HEK293 (cell line): ENCODE data around the gene PRR11.
A peak's percentile ranks its signal among the peaks of the same experiment; 100 is the strongest.
"Not testable (repeated sequence)": the region's sequence is repeated elsewhere in the genome, so short reads cannot be mapped to it uniquely, and the experiment has no call there.

Experiments
- CTCF ChIA-PET: fragments of 350-600 bp; formaldehyde crosslinking; extraction: SDS; loops from one replicate; lab custom pipeline; 2021; ENCODE audit warnings: antibody characterized with exemption; lab: Yijun Ruan, JAX
- POLR2A ChIA-PET: fragments of 300-600 bp; formaldehyde crosslinking; extraction: SDS; loops from one replicate; lab custom pipeline; 2020; ENCODE audit warnings: antibody characterized with exemption, inconsistent platforms; lab: Yijun Ruan, JAX
- H3K27ac ChIP-seq: fragments of 200-500 bp; sonication (Bioruptor generic); 2 replicates; pipeline ENCODE4 v1.5.1; 2014; ENCODE audit warnings: low read depth, low read length, control low read depth, inconsistent platforms; ENCODE audit errors: extremely low read depth
- H3K36me3 ChIP-seq, 2 experiments: fragments of 200-500 bp in 1 of 2; sonication (Bioruptor generic) in 1 of 2; 1 replicate in 1 of 2; 2 replicates in 1 of 2; pipeline ENCODE4 v1.5.1; 2014 to 2017; ENCODE audit warnings: inconsistent platforms in 2 of 2, low read length in 2 of 2; ENCODE audit not compliant: control insufficient read depth in 2 of 2, insufficient read depth in 1 of 2
- H3K4me1 ChIP-seq: fragments of 200-500 bp; sonication (Bioruptor generic); 2 replicates; pipeline ENCODE4 v1.5.1; 2014; ENCODE audit warnings: mild to moderate bottlenecking, low read length, inconsistent platforms; ENCODE audit not compliant: control insufficient read depth, insufficient read depth
- H3K4me3 ChIP-seq: 2 replicates; pipeline ENCODE4 v1.5.1; 2011; ENCODE audit warnings: low read depth, mild to moderate bottlenecking, control low read depth, low read length, moderate library complexity
- H3K9me3 ChIP-seq: fragments of 200-500 bp; sonication (Bioruptor generic); 2 replicates; pipeline ENCODE4 v1.5.1; 2014; ENCODE audit warnings: low read depth, low read length, inconsistent platforms; ENCODE audit not compliant: control insufficient read depth, insufficient read depth
- GLIS1 ChIP-seq: fragments of 450-650 bp; formaldehyde crosslinking; IDR thresholded peaks from 2 replicates; pipeline ENCODE4 v1.5.1; 2016; ENCODE audit warnings: missing biosample characterization, missing genetic modification characterization
- KLF16 ChIP-seq: fragments of 450-650 bp; formaldehyde crosslinking; IDR thresholded peaks from 2 replicates; pipeline ENCODE4 v1.5.1; 2017; ENCODE audit warnings: missing biosample characterization, missing genetic modification characterization
- KLF7 ChIP-seq: fragments of 450-650 bp; formaldehyde crosslinking; IDR thresholded peaks from 2 replicates; pipeline ENCODE4 v1.5.1; 2016; ENCODE audit warnings: missing biosample characterization, missing genetic modification characterization, borderline replicate concordance
- OVOL3 ChIP-seq: fragments of 450-650 bp; formaldehyde crosslinking; IDR thresholded peaks from 2 replicates; pipeline ENCODE4 v1.5.1; 2016; ENCODE audit warnings: missing biosample characterization, missing genetic modification characterization
- ZBTB17 ChIP-seq: fragments of 450-650 bp; formaldehyde crosslinking; IDR thresholded peaks from 2 replicates; pipeline ENCODE4 v1.5.1; 2016; ENCODE audit warnings: missing biosample characterization, missing genetic modification characterization
- ZFP41 ChIP-seq: fragments of 450-650 bp; formaldehyde crosslinking; IDR thresholded peaks from 2 replicates; pipeline ENCODE4 v1.5.1; 2016; ENCODE audit warnings: missing biosample characterization, missing genetic modification characterization, borderline replicate concordance
- ZFP69B ChIP-seq: fragments of 450-650 bp; formaldehyde crosslinking; IDR thresholded peaks from 2 replicates; pipeline ENCODE4 v1.5.1; 2016; ENCODE audit warnings: missing biosample characterization, missing genetic modification characterization
- ZNF121 ChIP-seq: fragments of 450-650 bp; formaldehyde crosslinking; IDR thresholded peaks from 2 replicates; pipeline ENCODE4 v1.5.1; 2016; ENCODE audit warnings: missing biosample characterization, missing genetic modification characterization
- ZNF174 ChIP-seq: fragments of 450-650 bp; formaldehyde crosslinking; IDR thresholded peaks from 2 replicates; pipeline ENCODE4 v1.5.0; 2017; ENCODE audit warnings: missing biosample characterization, mild to moderate bottlenecking, missing genetic modification characterization
- ZNF214 ChIP-seq: fragments of 450-650 bp; formaldehyde crosslinking; IDR thresholded peaks from 2 replicates; pipeline ENCODE4 v1.5.1; 2017; ENCODE audit warnings: missing biosample characterization, mild to moderate bottlenecking, missing genetic modification characterization, borderline replicate concordance
- ZNF221 ChIP-seq: fragments of 450-650 bp; formaldehyde crosslinking; IDR thresholded peaks from 2 replicates; pipeline ENCODE4 v1.5.1; 2017; ENCODE audit warnings: missing biosample characterization, missing genetic modification characterization, borderline replicate concordance
- ZNF548 ChIP-seq: fragments of 450-650 bp; formaldehyde crosslinking; IDR thresholded peaks from 2 replicates; pipeline ENCODE4 v1.5.1; 2016; ENCODE audit warnings: missing biosample characterization, missing genetic modification characterization
- ZNF623 ChIP-seq: fragments of 450-650 bp; formaldehyde crosslinking; IDR thresholded peaks from 2 replicates; pipeline ENCODE4 v1.5.1; 2016; ENCODE audit warnings: missing biosample characterization, missing genetic modification characterization
- ZNF830 ChIP-seq: fragments of 450-650 bp; IDR thresholded peaks from 2 replicates; pipeline ENCODE4 v1.5.0; 2018; ENCODE audit warnings: missing biosample characterization, missing genetic modification characterization, low read depth, mild to moderate bottlenecking, moderate library complexity
- ZSCAN23 ChIP-seq: fragments of 450-650 bp; formaldehyde crosslinking; IDR thresholded peaks from 2 replicates; pipeline ENCODE4 v1.5.1; 2016; ENCODE audit warnings: missing biosample characterization, missing genetic modification characterization
- TF ChIP-seq, protein P1 (sequence below): fragments of 450-650 bp; formaldehyde crosslinking; IDR thresholded peaks from 2 replicates; pipeline ENCODE4 v1.5.1; 2016; ENCODE audit warnings: missing biosample characterization, missing genetic modification characterization
- TF ChIP-seq, protein P2 (sequence below): fragments of 450-650 bp; formaldehyde crosslinking; IDR thresholded peaks from 2 replicates; pipeline ENCODE4 v1.5.1; 2016; ENCODE audit warnings: missing biosample characterization, missing genetic modification characterization
- TF ChIP-seq, protein P3 (sequence below): fragments of 450-650 bp; formaldehyde crosslinking; IDR thresholded peaks from 2 replicates; pipeline ENCODE4 v1.5.1; 2017; ENCODE audit warnings: missing biosample characterization, missing genetic modification characterization
- TF ChIP-seq, protein P4 (sequence below): fragments of 450-650 bp; formaldehyde crosslinking; IDR thresholded peaks from 2 replicates; pipeline ENCODE4 v1.5.1; 2016; ENCODE audit warnings: missing biosample characterization, missing genetic modification characterization

The PRR11 gene

DNA sequence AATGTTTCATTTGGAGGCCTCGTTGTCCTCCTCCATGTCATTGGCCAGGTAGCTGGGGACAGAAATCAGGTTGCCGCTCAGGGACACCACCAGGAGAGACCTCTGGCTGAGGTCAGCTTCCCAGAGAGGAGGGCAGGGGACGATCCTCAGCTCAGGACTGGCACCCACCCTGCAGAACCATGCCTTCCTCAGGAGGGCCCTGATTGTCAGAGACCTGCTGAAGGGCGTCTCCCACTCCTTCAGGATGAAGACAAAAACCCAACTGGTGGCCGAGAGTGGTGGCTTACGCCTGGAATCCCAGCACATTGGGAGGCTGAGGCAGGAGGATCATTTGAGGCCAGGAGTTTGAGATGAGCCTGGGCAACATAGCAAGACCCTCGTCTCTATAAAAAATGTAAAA lies 19.5 kb downstream of the PRR11 start:
- Histone ChIP-seq H3K36me3 (peaks cover 21 to 43% of the 10 kb centered on the region in 2 experiments), H3K4me3 (no peak overlapping the region), H3K9me3 (no peaks in the 10 kb centered on the region), H3K4me1 (no peaks in the 10 kb centered on the region), H3K27ac (no peak overlapping the region)
- 0 out of 2 replicates have a peak, but pooled peaks have one; percentile 36 for TF ChIP-seq ZNF121 (tag by site-specific recombination)
- no peak for TF ChIP-seq ZNF830 (tag by site-specific recombination)
- no peak for TF ChIP-seq ZNF174 (tag by site-specific recombination)
- CTCF ChIA-PET: interaction anchor here (0.6 kb wide), 2 partner anchors 17 to 32 kb away, joined by 3 read pairs; no protein-coding TSS in a partner anchor
- POLR2A ChIA-PET: no interaction called here

DNA sequence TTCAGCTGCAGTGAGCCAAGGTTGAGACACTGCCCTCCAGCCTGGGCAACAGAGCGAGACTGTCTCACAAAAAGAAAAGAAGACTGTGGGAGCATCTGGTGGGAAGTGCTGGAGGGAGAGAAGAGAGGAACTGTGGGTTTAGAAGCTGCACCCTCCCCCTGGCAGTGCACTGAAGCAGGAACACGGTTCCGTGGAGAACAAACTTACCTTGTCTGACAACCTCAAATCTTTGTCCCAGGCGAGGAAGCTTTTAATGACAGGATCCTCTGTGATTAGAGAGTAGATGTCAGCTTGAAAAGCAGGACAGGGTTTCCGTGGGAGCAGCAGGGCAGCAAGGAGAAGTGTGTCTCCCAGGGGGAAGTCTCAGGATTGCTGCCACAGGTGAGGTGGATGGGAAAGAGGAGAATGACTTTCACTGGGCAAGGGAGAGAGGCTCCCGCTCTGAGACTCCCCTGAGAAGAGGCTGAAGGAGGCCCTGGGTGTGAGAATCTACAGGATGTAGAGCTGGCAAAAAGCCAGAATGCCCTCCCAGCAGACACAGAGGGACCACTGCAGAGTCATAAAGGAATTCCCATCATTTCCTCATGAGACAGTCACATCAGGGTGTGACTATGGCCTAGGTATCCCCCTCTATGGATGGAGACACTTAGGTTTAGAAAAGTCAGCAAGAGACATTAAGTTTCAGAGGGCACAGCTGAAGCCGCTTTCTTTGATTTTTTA lies 22.9 kb downstream of the PRR11 start:
- H3K4me3 ChIP-seq: no peak overlapping the region
- H3K27ac ChIP-seq: no peak overlapping the region
- CTCF ChIA-PET: interaction anchor here (0.6 kb wide), 1 partner anchor 263 kb away, joined by 3 read pairs; no protein-coding TSS in a partner anchor
- H3K36me3 ChIP-seq: peaks cover 16 to 22% of the 10 kb centered on the region in 2 experiments
- H3K9me3 ChIP-seq: no peaks in the 10 kb centered on the region
- 0 out of 2 replicates have a peak, but pooled peaks have one; percentile 11 for TF ChIP-seq GLIS1 (tag by site-specific recombination)
- TF ChIP-seq ZFP41 (tag by site-specific recombination): no peak
- TF ChIP-seq, all 188 proteins: peak for 1
- no peaks in the 10 kb centered on the region for H3K4me1 ChIP-seq
- POLR2A ChIA-PET: interaction anchor here (0.7 kb wide), 2 partner anchors 23 to 36 kb away, joined by 3 read pairs; partner anchors contain the start of genes PRR11 and SKA2

DNA sequence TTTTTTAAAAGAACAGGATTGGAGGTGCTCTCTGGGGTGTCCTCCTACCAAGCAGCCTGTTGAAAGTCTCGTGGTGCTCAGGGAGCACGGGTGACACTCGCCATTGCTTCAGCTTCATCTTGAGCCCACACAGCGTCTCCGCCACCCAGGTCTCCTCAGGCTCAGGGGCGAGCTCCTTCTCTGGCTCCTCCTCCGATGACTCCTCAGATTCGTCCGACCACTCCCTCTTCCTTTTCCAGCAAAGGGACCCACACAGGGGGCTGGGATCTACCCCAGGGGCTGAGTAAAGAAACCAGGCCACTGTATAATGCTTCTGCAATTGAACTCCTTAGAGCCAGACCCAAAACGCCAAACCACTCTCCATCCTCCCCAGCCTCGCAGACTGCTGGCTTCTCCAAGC lies 24.1 kb downstream of the PRR11 start:
- H3K27ac ChIP-seq, H3K4me1 ChIP-seq, CTCF ChIA-PET, H3K4me3 ChIP-seq, H3K9me3 ChIP-seq: not testable (repeated sequence)
- POLR2A ChIA-PET: interaction anchor here (0.6 kb wide), 1 partner anchor 995 kb away, joined by 3 read pairs; no protein-coding TSS in a partner anchor
- peaks cover 11 to 17% of the 10 kb centered on the region in 2 experiments for H3K36me3 ChIP-seq

DNA sequence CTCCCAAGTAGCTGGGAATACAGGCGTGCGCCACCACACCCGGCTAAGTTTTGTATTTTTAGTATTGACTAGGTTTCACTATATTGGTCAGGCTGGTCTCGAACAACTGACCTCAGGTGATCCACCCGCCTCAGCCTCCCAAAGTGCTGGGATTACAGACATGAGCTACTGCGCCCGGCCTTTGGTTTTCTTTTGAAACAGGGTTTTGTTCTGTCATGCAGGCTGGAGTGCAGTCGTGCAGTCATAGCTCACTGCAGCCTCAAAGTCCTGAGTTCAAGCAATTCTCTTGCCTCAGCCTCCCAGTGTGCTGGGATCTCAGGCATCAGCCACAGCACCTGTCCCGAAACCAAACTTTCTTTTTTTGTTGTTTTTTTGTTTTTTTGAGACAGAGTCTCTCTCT lies 25.1 kb downstream of the PRR11 start:
- H3K9me3 ChIP-seq: no peaks in the 10 kb centered on the region
- H3K4me1 ChIP-seq: no peaks in the 10 kb centered on the region
- CTCF ChIA-PET: no interaction called here
- no peak overlapping the region for H3K27ac ChIP-seq
- H3K4me3 ChIP-seq: no peak overlapping the region
- peaks cover 21 to 24% of the 10 kb centered on the region in 2 experiments for H3K36me3 ChIP-seq
- POLR2A ChIA-PET: no interaction called here
- no peak for TF ChIP-seq ZNF214 (tag by site-specific recombination)
- no peak for TF ChIP-seq KLF7 (tag by site-specific recombination)
- no peak for TF ChIP-seq ZNF623 (tag by site-specific recombination)
- TF ChIP-seq, protein P1, sequence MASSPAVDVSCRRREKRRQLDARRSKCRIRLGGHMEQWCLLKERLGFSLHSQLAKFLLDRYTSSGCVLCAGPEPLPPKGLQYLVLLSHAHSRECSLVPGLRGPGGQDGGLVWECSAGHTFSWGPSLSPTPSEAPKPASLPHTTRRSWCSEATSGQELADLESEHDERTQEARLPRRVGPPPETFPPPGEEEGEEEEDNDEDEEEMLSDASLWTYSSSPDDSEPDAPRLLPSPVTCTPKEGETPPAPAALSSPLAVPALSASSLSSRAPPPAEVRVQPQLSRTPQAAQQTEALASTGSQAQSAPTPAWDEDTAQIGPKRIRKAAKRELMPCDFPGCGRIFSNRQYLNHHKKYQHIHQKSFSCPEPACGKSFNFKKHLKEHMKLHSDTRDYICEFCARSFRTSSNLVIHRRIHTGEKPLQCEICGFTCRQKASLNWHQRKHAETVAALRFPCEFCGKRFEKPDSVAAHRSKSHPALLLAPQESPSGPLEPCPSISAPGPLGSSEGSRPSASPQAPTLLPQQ: no peak
- no peak for TF ChIP-seq ZSCAN23 (tag by site-specific recombination)
- no peak for TF ChIP-seq ZNF548
- no peak for TF ChIP-seq OVOL3
- no peak for TF ChIP-seq KLF16 (tag by site-specific recombination)
- TF ChIP-seq, protein P2, sequence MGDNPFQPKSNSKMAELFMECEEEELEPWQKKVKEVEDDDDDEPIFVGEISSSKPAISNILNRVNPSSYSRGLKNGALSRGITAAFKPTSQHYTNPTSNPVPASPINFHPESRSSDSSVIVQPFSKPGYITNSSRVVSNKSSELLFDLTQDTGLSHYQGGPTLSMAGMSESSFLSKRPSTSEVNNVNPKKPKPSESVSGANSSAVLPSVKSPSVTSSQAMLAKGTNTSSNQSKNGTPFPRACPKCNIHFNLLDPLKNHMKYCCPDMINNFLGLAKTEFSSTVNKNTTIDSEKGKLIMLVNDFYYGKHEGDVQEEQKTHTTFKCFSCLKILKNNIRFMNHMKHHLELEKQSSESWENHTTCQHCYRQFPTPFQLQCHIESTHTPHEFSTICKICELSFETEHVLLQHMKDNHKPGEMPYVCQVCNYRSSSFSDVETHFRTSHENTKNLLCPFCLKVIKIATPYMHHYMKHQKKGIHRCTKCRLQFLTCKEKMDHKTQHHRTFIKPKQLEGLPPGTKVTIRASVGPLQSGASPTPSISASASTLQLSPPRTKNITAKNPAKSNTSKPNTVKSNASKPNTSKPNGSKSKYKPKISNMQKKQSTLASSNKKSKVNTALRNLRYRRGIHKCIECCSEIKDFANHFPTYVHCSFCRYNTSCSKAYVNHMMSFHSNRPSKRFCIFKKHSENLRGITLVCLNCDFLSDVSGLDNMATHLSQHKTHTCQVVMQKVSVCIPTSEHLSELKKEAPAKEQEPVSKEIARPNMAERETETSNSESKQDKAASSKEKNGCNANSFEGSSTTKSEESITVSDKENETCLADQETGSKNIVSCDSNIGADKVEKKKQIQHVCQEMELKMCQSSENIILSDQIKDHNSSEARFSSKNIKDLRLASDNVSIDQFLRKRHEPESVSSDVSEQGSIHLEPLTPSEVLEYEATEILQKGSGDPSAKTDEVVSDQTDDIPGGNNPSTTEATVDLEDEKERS (tag by site-specific recombination): no peak
- TF ChIP-seq ZNF221 (tag by site-specific recombination): no peak
- TF ChIP-seq, protein P3, sequence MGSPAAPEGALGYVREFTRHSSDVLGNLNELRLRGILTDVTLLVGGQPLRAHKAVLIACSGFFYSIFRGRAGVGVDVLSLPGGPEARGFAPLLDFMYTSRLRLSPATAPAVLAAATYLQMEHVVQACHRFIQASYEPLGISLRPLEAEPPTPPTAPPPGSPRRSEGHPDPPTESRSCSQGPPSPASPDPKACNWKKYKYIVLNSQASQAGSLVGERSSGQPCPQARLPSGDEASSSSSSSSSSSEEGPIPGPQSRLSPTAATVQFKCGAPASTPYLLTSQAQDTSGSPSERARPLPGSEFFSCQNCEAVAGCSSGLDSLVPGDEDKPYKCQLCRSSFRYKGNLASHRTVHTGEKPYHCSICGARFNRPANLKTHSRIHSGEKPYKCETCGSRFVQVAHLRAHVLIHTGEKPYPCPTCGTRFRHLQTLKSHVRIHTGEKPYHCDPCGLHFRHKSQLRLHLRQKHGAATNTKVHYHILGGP (tag by site-specific recombination): no peak
- no peak for TF ChIP-seq ZFP69B (tag by site-specific recombination)
- TF ChIP-seq, protein P4, sequence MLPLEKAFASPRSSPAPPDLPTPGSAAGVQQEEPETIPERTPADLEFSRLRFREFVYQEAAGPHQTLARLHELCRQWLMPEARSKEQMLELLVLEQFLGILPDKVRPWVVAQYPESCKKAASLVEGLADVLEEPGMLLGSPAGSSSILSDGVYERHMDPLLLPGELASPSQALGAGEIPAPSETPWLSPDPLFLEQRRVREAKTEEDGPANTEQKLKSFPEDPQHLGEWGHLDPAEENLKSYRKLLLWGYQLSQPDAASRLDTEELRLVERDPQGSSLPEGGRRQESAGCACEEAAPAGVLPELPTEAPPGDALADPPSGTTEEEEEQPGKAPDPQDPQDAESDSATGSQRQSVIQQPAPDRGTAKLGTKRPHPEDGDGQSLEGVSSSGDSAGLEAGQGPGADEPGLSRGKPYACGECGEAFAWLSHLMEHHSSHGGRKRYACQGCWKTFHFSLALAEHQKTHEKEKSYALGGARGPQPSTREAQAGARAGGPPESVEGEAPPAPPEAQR (tag by site-specific recombination): no peak
- TF ChIP-seq ZBTB17 (tag by site-specific recombination): no peak
